A673 (cell line): ENCODE measurements around the gene KCNS3. TPM values are rescaled to one million over a fixed set of nuclear protein-coding genes. Genes with fewer than 3 reads are reported as not detected.

Experiments used
- BruUV-seq: library from RNA; stranded (reverse); fragments of 400-500 nt; replicated peaks from 2 replicates; lab custom pipeline; 2021; lab: Mats Ljungman, UMichigan
- CTCF ChIA-PET: fragments of 300-600 bp; sonication (Branson Sonifier 250); formaldehyde crosslinking; loops from one replicate; lab custom pipeline; 2022; ENCODE audit warnings: antibody characterized with exemption; lab: Charles Lee
- POLR2A ChIA-PET: fragments of 300-600 bp; sonication (Branson Sonifier 250); formaldehyde crosslinking; loops from one replicate; lab custom pipeline; 2022; ENCODE audit warnings: antibody characterized with exemption; ENCODE audit not compliant: low non-redundant PET; lab: Charles Lee
- DNase-seq: peaks from one replicate; pipeline ENCODE4 v3.0.0-alpha.2; 2015; ENCODE audit warnings: low spot score
- H3K27ac ChIP-seq: fragments of 200-600 bp; sonication (generic); 2 replicates; pipeline ENCODE4 v1.5.1; 2016; ENCODE audit warnings: mixed run types, low read depth, mild to moderate bottlenecking, mixed read lengths, antibody characterized with exemption, low read length; ENCODE audit not compliant: poor library complexity, severe bottlenecking
- H3K27me3 ChIP-seq: fragments of 200-600 bp; sonication (generic); replicated peaks from 2 replicates; pipeline ENCODE4 v1.6.1; 2017; ENCODE audit warnings: mixed run types, low read depth, mild to moderate bottlenecking, mixed read lengths, antibody characterized with exemption, low read length; ENCODE audit not compliant: insufficient read depth, poor library complexity
- H3K36me3 ChIP-seq: fragments of 200-600 bp; sonication (generic); 2 replicates; pipeline ENCODE4 v1.6.1; 2016; ENCODE audit warnings: mixed run types, mild to moderate bottlenecking, mixed read lengths, antibody characterized with exemption, low read length; ENCODE audit not compliant: insufficient read depth, poor library complexity, severe bottlenecking
- H3K4me1 ChIP-seq: fragments of 200-600 bp; sonication (generic); 2 replicates; pipeline ENCODE4 v1.6.1; 2017; ENCODE audit warnings: mixed run types, mild to moderate bottlenecking, mixed read lengths, antibody characterized with exemption, low read length; ENCODE audit not compliant: insufficient read depth, poor library complexity, severe bottlenecking
- H3K4me3 ChIP-seq: fragments of 200-600 bp; sonication (generic); 2 replicates; pipeline ENCODE4 v1.5.1; 2016; ENCODE audit warnings: low read depth, mixed run types, mild to moderate bottlenecking, mixed read lengths, low read length; ENCODE audit not compliant: poor library complexity, severe bottlenecking
- H3K9me3 ChIP-seq: fragments of 200-600 bp; sonication (generic); 2 replicates; pipeline ENCODE4 v1.6.1; 2016; ENCODE audit warnings: mixed run types, low read depth, mild to moderate bottlenecking, mixed read lengths, antibody characterized with exemption, low read length; ENCODE audit not compliant: poor library complexity, severe bottlenecking
- CTCF ChIP-seq: fragments of 300-800, 200-600 bp; sonication (generic); conservative IDR thresholded peaks from 2 replicates; pipeline ENCODE4 v1.5.1; 2017; ENCODE audit warnings: low read depth, mild to moderate bottlenecking, antibody characterized with exemption, low read length, moderate library complexity, mixed read lengths
- EZH2 ChIP-seq: fragments of 200-600 bp; sonication (generic); IDR thresholded peaks from 2 replicates; pipeline ENCODE4 v1.6.1; 2017; ENCODE audit warnings: borderline replicate concordance, low read depth, mild to moderate bottlenecking, mixed read lengths, antibody characterized with exemption, low read length; ENCODE audit not compliant: poor library complexity, severe bottlenecking
- intact Hi-C: fragments of 100-400 bp; cut with micrococcal nuclease; formaldehyde crosslinking; loops from one replicate; pipeline ENCODE4 v1.10.0; 2022; ENCODE audit not compliant: unreplicated experiment
- total RNA-seq: library from RNA; stranded (reverse); gene quantifications from 2 replicates; pipeline ENCODE4 v1.2.3, GENCODE V29; 2021

The KCNS3 gene
- total RNA-seq, 1 experiment from 2014 or later = 12.7 TPM

DNA sequence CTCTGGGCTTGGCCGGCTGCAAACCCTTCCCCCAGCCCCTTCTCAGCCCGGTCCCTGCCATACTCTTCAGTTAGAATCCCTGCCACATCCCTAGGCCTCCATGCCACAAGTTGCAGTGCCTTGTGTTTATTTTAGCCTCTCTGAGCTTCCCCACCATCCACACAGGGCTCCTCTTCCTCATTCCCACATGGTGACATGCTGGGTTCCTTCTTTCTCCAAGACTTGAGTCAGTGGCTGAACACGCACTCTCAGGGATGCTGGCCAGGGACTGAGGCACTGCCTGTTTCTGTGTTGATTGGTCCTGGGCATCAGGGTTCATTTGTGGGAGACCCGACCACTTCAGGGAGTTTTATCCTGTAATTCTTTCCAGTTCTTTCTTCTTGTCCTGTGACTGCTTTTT is 56.3 kb downstream of the KCNS3 start:
- CTCF ChIA-PET = no interaction called here
- no peak overlapping the region for H3K4me3 ChIP-seq
- H3K27ac ChIP-seq = no peak overlapping the region
- H3K27me3 ChIP-seq = no peaks in the 10 kb centered on the region
- intact Hi-C loops = no loop called here
- POLR2A ChIA-PET = no interaction called here
- no peaks in the 10 kb centered on the region for H3K36me3 ChIP-seq
- TF ChIP-seq EZH2 = no peak
- TF ChIP-seq CTCF = no peak
- H3K9me3 ChIP-seq = no peaks in the 10 kb centered on the region
- BruUV-seq = no TSS peak
- no peak for DNase-seq
- H3K4me1 ChIP-seq = no peaks in the 10 kb centered on the region

GRCh38 chr2:17935242-17935885 is 56.9 kb downstream of the KCNS3 start:
- POLR2A ChIA-PET = no interaction called here

GRCh38 chr2:17936599-17936998 is 58.1 kb downstream of the KCNS3 start:
- no peak overlapping the region for H3K27ac ChIP-seq
- H3K27me3 ChIP-seq = no peaks in the 10 kb centered on the region
- no peaks in the 10 kb centered on the region for H3K9me3 ChIP-seq
- TF ChIP-seq EZH2 (no peak), CTCF (no peak)
- intact Hi-C loops = no loop called here
- no peaks in the 10 kb centered on the region for H3K36me3 ChIP-seq
- ChIA-PET CTCF (no interaction called here), POLR2A (no interaction called here)
- H3K4me3 ChIP-seq = no peak overlapping the region
- H3K4me1 ChIP-seq = no peaks in the 10 kb centered on the region
- DNase-seq = no peak
- BruUV-seq = no TSS peak

More at GRCh38 chr2:17935242-17935885, 56.9 kb downstream of the KCNS3 start:
- Histone ChIP-seq H3K27ac (no peak overlapping the region), H3K27me3 (no peaks in the 10 kb centered on the region), H3K4me3 (no peak overlapping the region), H3K9me3 (no peaks in the 10 kb centered on the region), H3K4me1 (no peaks in the 10 kb centered on the region), H3K36me3 (no peaks in the 10 kb centered on the region)
- intact Hi-C loops = no loop called here
- CTCF ChIA-PET = no interaction called here
- no peak for DNase-seq
- no TSS peak for BruUV-seq
- TF ChIP-seq CTCF (no peak), EZH2 (no peak)
